Activated gamma-delta T cell (primary cell): ENCODE results near the gene SGK1.
"Not testable (repeated sequence)": the region's sequence is repeated elsewhere in the genome, so short reads cannot be mapped to it uniquely, and the experiment has no call there.

Experiments
- DNase-seq: peaks from one replicate; lab custom pipeline; 2025; lab: John Stamatoyannopoulos, UW

The SGK1 gene

DNA sequence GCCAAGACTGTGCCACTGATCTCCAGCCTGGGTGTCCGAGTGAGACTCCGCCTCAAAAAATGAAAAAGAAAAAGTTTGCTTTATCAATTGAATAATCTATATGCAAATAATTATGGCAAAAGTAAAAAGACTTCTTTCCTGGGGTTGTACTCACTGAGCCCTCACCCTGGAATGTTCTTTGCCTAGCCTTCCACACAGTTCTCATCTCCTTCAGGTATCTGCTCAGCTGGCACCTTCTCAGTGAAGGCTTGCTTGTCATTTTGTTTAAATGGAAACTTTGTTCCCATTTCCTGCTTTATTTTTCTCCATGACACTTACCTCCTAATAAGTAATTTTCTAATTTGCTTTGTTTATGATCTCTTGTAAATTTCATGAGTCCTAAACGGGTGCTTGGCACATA, 96.7 kb downstream of the SGK1 start:
- no peak for DNase-seq

DNA sequence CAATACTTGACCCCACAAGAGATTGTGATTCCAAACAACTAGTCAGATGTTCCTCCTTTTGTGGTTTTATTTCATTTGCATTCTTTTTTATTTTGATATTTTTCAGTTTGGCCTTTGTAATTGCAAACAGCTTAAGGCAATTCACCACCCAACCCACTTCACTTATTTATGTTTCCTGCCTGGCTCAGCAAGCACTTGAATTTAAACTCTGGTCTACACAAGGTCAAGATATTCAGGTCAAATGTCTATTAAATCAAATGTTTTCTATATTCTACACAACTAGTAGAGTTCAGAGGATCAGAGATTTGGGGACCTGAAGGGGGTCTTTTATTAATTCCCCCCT, 100.1 kb downstream of the SGK1 start:
- DNase-seq, result no peak

DNA sequence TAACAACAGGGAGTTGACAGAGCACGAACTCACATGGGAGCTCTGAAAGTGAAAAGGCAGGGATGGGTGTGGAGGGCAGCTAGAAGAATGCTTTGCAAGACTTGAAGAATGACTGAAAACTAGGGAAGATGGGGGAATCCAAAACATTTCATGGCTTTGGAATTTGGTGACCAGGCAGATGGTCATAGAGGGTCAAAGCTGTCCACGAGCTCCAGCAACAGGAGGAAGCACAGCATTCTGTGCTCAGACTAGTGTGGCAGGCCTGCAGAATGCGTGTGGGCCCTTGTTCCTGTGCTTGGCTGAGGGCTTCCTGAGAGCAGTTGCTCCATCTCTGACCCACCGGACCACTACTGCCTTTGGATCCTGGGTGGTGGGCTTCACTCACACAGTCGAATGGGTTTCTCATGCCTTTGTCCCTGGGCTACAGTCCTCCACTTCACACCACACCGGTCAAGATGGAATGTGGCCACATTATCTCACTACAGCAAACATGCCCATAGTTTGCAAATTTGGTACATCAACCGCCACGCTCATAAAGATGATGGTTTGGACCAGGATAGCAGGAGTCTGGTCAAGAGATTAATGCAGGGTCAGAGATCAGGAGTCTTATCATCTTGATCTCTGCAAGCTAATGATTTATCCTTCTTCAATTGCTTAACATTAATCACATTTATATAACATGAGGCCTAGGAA, 100.7 kb downstream of the SGK1 start:
- no peak for DNase-seq

DNA sequence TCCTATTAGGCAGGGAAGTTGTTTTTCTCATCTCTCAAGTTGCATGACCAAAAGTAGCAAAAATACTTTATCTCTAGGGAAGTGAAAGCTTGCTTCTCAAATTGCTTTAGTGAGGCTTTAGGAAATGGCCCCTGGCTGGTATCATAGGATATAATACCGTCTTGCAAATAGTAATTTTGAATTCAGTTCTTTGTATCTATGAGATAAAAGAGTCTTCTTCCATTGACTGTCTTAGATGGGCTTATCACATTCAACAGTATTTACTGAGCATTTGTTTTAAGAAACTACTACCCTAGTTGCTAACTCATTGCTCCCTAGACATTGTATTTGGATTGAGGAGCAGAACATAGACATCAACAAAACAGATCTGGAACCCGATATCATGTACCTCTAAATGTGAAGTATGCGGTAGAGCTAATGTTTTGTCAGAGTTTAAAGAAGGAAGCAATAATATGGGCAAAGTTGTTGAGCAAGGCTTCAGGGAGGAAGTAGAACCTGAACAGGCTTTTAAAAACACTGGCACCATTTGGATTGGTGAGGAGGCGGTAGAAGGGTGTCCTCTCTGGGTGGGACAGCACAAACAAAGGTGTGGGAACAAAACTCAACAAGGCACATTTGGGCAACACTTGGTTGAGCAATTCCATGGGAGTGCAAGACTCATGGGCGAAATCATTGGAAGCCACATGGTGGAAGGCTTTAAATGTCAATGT, 101.5 kb downstream of the SGK1 start:
- DNase-seq, result no peak

DNA sequence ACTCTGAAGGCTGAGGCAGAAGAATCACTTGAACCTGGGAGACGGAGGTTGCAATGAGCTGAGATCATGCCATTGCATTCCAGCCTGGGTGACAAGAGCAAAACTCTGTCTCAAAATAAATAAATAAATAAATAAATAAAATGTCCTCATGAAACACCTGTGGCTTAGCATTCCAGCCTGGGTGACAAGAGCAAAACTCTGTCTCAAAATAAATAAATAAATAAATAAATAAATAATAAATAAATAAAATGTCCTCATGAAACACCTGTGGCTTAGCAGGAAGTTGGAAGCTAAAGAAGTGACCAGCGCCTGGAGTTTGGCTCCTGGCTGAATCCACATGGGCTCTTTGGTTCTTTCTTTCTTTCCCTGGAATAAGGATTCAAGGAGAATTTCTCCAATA, 104.5 kb downstream of the SGK1 start:
- not testable (repeated sequence) for DNase-seq

DNA sequence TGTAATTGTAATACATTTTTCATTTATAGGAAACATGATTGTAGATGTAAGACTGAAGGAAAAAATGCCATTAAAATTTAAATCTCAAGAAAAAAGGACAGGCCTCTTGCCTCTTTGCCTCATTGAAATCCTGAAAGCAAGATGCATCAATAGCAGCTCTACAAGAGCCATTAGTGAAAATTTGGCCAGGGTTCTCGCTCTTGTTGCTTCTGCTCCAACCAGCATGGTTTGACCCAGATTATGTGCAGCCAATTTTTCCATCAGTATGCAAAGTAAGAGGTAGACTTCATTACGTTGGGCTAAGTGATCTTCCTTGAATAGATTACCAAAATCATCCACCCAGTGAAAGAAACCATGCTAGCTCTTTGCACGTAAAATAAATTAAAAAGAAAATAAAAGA, 106.6 kb downstream of the SGK1 start:
- DNase-seq, result no peak

DNA sequence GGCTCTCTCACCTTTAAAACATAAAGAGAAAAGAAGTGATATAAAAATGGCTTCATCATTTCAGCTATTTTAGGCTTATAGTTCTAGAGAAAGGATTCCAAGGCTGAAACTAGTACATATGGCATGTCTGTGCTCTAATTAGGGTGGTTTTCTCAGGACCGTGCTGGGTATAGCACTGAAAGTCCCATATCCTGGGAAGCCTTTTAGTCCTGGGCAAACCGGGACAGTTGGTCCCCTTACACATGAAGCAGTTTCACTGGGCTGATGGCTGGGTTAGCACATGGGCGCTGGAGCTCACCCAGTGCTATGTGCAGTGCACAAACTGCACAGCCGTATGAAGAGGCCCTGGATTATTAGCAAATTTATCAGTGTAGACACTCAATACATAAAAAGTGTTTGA, 110.5 kb downstream of the SGK1 start:
- no peak for DNase-seq

DNA sequence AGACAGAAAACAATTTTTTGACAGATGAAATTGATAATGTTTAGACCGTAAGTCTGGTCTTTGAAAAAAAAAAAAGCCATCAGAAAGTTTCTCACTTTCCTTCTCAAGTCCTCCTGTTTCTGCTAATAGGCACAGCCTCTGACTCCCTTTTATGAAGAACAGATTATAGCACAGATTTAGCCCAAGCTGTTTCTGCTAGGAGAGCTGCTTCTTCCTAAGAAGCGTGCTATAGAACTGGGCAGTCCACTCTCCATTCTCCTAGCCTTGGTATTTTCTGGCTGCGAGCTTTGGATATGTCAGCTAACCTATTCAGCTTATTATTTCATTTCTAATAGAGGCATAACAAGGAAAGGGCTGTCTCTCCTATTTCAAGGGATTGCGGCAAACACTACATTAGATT, 112.5 kb downstream of the SGK1 start:
- DNase-seq, result no peak

DNA sequence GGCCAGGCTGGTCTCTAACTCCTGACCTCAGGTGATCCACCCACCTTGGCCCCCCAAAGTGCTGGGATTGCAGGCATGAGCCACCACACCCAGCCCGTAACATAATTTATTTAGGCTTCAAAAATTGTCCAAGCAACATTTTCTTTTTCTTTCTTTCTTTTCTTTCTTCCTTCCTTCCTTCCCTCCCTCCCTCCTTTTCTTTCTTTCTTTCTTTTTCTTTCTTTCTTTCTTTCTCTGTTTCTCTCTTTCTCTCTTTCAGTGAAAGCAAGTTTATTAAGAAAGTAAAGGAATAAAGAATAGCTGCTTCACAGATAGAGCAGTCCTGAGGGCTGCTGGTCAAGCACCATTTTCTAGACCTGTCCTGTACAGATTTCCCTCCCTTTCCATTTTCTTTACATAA, 113.2 kb downstream of the SGK1 start:
- not testable (repeated sequence) for DNase-seq

DNA sequence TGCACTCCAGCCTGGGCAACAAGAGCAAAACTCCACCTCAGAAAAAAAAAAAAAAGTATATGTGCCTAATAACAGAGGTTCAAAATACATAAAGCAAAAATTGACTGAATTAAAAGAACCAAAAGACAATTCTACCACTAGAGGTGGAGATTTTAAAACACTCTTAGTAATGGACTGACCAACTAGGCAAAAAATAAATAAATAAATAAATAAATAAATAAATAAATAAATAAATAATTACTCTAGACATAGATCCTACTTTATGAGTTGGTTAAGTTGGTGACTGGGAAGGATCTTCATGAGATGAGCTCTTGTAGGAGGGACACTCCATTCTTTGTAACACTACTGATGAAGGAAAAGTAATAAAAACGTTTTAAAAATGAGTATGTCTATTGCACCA, 113.9 kb downstream of the SGK1 start:
- DNase-seq, result no peak

DNA sequence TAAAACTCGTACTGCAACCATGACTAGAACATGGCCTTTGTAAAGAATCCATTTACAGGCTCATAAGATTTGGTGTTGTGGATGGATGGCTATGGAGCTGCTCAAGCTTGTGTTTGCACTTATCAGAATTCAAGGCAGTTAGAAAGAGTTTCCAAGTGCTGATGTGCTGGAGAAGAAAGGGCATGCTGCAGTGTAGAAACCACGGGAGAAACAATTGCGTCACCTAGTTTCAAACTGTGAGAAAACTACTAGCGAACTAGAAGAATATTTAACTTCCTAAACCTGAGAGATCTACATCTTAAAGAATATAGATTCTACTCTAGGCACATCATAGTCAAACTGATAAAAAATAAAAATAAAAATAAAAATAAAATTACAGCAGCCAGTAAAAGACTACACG, 116.2 kb downstream of the SGK1 start:
- no peak for DNase-seq

DNA sequence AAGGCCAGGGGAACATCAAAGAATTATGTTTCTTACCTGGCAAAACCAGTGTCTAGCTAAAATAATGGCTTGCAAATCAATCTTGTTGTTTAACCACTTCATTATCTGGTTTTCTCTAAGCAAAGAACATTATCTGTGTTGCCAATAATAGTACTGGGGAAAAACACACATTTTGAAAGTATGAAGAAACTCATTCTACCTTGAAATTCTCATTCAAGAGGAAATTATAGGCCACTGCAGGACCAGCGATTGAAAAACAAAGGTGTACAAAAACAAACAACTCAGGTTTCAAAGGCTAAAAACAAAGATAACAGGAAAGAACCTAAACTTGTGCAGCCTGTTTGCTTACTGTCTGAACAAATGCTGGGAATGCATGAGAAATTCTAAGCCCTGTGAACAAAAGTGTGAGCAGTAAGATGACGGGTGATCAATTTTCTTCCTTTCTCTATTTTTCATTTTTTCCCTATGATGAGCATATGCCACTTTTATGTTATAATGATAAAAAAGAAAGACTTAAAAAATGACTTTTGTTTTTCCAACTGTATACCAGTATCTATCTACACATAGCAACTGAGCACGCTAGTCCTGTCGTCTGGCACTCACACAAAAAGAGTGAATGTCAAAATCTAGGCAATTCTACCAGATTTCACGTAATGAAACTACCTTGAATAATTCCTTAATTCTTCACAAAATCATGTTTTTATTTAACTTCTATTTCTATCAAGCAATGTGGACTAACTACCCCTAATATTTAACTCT, 117.9 kb downstream of the SGK1 start:
- DNase-seq, result no peak

DNA sequence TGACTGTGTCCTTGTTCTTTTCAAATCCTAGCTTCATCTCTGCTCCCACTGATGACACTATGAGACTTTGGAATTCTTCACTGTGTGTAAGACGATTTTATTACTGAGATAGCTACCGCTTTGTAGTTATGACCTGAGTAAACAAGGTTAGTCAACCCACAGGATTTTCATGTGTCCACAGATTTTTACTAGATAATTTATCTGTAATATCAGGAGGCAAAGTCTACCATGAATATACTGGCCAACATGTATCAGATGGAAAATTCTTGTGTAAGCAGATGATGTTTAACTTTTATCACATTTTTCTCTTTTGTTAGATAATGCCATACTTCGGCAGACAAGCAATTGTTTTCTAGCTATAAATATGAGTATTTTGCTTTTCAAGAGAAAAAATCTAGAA, 119.8 kb downstream of the SGK1 start:
- no peak for DNase-seq

DNA sequence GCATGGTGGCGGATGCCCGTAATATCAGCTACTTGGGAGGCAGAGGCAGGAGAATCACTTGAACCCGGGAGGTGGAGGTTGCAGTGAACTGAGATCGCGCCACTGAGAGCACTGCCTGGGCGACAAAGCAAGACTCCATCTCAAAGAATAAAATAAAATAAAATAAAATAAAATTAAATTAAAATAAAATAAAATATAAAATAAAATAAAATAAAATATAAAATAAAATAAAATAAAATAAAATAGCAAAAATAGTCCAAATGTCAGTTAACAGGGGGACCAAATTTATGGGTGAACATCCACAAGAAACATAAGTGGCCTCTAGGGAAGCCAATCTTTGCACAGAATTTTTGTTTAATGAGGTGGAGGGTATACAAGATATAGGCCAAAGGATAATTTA, 120.2 kb downstream of the SGK1 start:
- not testable (repeated sequence) for DNase-seq

DNA sequence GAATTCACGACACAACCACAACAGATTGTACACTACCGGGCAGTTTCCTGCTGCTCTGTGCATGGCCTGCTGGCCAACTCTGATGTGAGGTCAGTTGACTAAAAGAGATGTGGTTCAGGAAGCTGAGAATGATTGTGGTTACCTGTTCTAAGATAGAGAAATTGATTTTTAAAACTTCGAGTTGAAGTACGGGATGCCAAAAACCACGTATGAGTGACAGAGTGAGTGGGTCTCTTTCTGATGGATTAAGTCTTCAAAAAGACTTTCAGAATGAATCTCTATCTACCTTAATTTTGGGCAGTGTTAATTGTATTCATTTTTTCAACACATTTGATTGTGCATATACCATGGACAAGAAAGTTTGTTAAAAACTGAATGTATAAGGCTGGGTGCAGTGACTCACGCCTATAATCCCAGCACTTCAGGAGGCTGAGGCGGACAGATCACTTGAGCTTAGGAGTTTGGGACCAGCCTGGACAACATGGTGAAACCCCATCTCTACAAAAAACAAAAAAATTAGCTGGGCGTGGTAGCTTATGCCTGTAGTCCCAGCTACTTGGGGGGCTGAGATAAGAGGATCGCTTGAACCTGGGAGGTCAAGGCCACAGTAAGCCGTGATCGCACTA, 121.2 kb downstream of the SGK1 start:
- DNase-seq, result no peak

DNA sequence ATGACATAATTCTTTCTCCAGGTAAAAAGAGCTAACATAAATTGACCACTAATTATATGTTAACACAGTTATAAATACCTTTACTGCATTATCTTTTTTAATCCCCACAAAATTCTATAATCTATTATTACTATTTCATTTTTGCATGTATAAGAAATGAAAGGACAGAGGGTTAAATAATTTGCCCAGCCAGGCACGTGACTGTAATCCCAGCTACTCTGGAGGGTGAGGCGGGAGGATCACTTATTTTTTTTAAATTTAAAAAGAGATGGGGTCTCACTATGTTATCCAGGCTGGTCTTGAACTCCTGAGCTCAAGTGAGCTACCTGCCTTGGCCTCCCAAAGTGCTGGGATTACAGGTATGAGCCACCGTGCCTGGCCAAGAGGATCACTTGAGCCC, 121.9 kb downstream of the SGK1 start:
- no peak for DNase-seq

DNA sequence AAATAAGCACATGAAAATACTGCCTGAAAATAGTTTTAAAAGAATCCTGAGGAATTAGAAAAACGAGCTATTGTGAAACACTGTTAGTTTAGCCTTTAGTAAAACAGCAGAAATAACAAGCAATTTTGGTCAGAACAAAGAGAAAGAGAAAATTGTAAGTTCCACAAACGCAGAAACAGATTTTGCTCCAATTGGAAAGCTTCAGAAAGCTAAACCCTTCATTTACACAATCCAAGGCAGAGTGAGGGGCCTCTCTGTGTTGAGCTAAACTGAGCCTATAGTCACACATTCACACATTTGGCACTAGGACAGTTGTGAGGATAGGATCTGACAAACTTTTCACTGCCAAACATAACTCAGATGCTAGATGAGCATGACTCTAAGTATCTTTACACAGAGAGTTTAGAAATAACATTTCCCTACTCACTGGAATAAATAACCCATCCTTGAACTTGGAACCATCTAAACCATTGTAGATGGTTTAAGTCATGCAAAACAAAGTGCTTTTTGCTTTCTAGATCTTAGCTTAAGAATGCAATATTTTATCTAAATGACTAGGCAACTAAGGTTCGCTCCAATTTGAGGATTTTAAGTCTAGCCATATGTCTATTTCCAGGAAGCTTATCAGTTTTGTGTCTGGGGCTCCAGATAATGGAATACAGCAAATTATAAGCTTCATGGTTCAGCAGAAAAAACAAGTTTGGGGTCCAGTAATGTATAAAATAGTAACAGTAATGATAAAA, 122.6 kb downstream of the SGK1 start:
- no peak for DNase-seq

DNA sequence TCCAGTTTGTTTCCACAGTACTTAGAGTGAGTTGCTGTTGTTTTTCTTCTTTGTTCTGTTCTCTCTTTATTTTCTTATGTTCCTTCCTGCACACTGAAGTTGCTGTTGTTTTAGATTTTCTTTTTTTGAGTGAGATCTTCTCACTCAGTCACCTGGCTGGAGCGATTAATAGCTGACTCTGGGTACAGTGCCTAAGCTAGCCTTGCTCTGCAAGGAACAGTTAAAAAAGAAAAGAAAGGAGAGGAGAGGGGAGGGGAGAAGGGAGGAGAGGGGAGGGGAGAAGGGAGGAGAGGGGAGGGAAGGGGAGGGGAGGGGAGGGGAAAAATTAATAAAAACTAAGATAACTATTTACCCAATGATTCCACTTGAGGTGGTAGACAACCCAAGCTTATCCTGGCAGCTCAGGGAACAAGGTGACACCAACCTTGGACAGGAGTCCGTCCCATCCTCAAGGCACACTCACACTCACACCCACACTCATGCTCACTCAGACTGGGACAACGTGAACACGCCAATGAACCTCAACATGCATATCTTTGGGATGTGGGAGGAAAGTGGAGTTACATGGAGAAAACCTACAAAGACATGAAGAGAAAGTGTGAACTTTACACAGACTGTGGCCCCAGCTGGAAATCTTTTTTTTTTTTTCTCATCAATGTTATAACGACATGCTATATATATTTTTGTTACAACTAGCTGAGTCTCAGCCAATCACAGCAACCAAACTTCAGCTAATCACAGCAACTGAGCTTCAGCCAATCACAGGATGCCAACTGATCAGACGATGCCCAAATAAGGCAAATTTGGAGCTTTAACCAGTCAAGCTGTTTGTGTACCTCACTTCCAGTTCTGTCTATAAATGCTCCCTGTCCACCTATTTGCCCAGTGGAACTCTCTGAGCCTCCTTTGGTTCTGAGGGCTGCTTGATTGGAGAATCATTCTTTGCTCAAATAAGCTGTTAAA, 124.1 kb downstream of the SGK1 start:
- DNase-seq, result no peak

DNA sequence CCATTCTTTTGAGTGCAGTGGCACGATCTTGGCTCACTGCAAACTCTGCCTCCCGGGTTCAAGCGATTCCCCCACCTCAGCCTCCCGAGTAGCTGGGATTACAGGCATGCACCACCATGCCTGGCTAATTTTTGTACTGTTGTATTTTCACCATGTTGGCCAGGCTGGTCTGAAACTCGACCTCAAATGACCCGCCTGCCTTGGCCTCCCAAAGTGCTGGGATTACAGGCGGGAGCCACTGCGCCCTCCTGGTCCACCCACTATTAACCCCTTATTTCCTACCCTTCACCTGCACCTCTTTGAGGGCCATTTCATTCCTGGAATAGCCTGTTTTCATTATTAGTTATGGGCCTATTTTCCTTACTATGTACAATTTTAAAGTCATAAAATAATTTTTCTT, 125.3 kb downstream of the SGK1 start:
- not testable (repeated sequence) for DNase-seq

DNA sequence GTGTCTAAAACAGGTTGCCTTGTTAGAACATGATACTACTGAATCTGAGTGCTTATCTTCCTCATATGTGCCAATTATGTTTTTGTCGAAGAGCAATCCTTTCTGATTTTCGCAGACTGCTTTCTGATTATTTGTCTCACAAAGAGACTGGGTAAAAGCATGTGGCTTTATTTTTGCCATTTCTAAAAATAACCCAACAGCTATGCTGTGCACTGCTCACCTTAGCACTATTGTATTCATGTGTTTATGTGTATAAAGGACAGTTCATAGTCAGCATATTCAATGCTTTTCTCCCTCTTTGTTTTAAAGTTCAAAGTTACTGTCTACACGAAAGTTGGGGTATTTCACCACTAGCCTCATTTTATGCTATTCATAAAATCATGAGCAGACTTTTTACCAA, 127.0 kb downstream of the SGK1 start:
- DNase-seq, result no peak

DNA sequence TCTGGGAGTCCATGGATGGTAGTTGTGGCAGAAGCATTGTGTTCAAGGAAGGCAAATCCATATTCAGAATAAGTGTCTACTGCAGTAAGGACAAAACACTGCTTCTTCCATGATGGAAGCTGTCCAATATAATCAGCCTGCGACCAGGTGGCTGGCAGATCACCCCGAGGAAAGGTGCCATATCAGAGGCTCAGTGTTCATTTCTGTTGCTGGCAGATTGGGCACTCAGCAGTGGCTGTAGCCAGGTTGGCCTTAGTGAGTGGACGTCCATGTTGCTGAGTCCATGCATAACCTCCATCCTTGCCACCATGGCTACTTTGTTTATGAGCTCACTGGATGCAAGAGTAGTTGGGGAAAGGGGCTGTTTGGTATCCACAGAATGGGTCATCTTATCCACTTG, 130.2 kb downstream of the SGK1 start:
- no peak for DNase-seq
